ENCODE data around the gene SNX27.

SNX27 gene

DNA sequence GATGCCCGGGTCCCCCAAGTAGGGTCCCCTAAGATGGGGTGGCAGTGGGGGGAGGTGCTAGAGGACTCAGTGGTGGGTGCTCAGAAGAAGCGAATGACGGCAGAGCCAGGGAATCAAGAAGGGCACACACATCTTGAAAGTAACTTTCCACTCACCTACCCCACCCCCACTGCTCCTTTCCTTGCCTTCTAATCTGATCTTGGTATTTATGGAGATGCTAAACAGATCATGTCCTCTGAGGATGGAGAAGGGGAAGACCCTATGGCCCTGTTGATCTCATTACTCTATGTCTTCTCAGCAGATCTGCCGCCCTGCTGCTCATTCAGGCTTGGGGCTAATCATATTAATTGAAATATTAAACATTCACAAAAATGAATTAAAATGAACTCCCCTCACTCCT, 106.8 kb downstream of the SNX27 start:
- Histone ChIP-seq H3K9me3 (ENCODE audit: control insufficient read depth, insufficient read depth, low read length) (no peaks in the 10 kb centered on the region), H3K27me3 (ENCODE audit: control insufficient read depth, insufficient read depth, low read length) (peaks cover 12% of the 10 kb centered on the region; the same call in 1 of the 2 replicates), H3K4me3 (ENCODE audit: low read length) (no peak overlapping the region), H3K27ac (ENCODE audit: low read length) (no peak overlapping the region), H3K36me3 (ENCODE audit: control insufficient read depth, insufficient read depth, low read length) (no peaks in the 10 kb centered on the region), H3K4me1 (ENCODE audit: control insufficient read depth, insufficient read depth, low read length) (0 out of 2 replicates have a peak, but pooled peaks cover 2% of the 10 kb centered on the region)
- WGBS (ENCODE audit: insufficient coverage, insufficient read length), result no CpG with 5 or more reads among the region's 4 CpGs
- no peak for DNase-seq (ENCODE audit: low read depth, low spot score)

DNA sequence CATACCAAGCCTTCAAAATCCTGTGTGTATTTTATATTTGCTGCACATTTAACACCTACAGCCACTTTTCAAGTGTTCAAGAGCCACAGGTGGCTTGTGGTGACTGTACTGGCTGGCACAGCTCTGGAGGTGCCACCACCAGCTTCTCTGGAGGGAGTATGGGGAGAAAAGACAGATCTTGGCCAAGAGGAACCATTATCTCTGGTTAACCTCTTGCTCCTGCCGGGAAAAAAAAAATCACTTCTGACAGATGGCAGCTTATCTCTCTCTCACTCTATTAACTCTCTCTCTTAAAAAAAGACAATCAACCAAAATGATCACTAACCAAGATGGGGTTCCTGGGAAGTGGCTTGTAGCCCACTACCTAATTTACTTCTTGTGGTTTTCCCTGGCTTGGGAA, 108.3 kb downstream of the SNX27 start:
- Histone ChIP-seq H3K36me3 (ENCODE audit: control insufficient read depth, insufficient read depth, low read length) (no peaks in the 10 kb centered on the region), H3K27me3 (ENCODE audit: control insufficient read depth, insufficient read depth, low read length) (peaks cover 14% of the 10 kb centered on the region; the same call in 1 of the 2 replicates), H3K9me3 (ENCODE audit: control insufficient read depth, insufficient read depth, low read length) (no peaks in the 10 kb centered on the region), H3K4me1 (ENCODE audit: control insufficient read depth, insufficient read depth, low read length) (0 out of 2 replicates have a peak, but pooled peaks cover 2% of the 10 kb centered on the region), H3K4me3 (ENCODE audit: low read length) (no peak overlapping the region), H3K27ac (ENCODE audit: low read length) (no peak overlapping the region)
- no CpG with 5 or more reads among the region's 1 CpG for WGBS (ENCODE audit: insufficient coverage, insufficient read length)
- no peak for DNase-seq (ENCODE audit: low read depth, low spot score)

DNA sequence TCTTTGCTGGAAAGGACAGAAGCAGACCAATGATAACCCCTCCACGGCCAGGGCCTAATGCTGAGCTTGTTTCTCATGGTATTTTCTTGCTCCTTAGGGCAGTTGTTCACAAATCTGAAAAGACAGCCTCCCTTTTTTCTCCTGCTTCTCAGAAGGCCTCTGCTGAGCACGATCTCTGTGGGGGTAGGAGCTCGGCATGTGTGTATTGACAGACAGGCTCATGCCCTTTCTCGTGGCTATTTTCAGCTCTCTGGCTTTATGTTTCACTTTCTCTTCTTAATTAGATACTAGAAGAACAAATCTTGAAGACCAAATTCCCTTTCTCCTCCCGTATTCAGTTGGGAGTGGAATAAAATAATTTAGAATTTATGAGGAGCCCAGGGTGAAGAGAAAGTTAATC, 108.7 kb downstream of the SNX27 start:
- DNase-seq (ENCODE audit: low read depth, low spot score), result no peak
- no CpG with 5 or more reads among the region's 5 CpGs for WGBS (ENCODE audit: insufficient coverage, insufficient read length)

DNA sequence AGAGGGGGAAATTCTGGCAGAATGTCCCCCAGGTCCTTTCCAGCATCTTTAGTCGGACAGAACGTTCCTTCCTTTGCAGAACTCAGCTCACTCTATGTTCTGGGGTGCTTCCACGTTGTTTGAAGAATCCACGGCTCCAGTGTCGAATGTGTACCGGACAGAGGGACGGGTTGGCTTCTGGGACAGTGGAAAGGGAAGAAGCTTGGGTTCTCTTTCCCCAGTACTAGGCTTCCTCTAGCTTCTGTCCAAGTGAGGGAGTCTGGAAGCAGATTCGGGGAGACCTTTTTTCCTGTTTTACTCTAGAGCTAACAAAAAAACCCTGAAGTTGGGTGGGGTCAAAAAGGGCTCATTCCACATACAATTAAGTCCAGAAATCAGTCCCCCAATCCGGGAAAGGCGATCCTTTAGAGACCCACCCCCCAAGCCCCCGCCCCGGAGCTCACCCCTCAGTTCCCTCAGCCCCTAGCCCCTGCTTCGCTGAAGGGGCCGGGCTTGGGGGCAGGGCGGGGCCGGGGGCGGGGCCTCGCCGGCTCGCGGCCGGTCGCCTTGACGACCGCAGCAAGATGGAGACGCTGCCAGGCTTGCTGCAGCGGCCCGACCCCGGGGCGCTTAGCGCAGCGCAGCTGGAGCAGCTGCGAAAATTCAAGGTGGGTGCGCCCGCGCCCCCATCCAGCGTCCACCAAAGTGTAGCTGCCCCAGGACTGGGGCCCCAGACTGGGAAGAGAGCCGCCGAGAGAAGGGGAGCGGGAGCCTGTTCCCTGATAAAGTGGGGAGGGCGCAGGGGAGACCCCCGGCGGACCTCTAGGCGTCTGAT, 109.3 kb downstream of the SNX27 start, which contains the start of gene RIIAD1:
TSS of gene RIIAD1 (plus strand) at position 549 of the 814 bp plus-strand sequence. CDS start at position 564, 15 bp downstream.
- H3K4me3 ChIP-seq (ENCODE audit: low read length), result peak within 1 kb of the TSS; percentile 60; the same call in 1 of the 2 replicates
- DNase-seq (ENCODE audit: low read depth, low spot score), result no peak
- H3K9me3 ChIP-seq (ENCODE audit: control insufficient read depth, insufficient read depth, low read length), result no peaks in the 10 kb centered on the region
- peaks cover 14% of the 10 kb centered on the region; the same call in 1 of the 2 replicates for H3K27me3 ChIP-seq (ENCODE audit: control insufficient read depth, insufficient read depth, low read length)
- no CpG with 5 or more reads among the region's 44 CpGs for whole genome bisulfite sequencing (ENCODE audit: insufficient coverage, insufficient read length)
- H3K4me1 ChIP-seq (ENCODE audit: control insufficient read depth, insufficient read depth, low read length), result 0 out of 2 replicates have a peak, but pooled peaks cover 2% of the 10 kb centered on the region
- no peaks in the 10 kb centered on the region for H3K36me3 ChIP-seq (ENCODE audit: control insufficient read depth, insufficient read depth, low read length)
- H3K27ac ChIP-seq (ENCODE audit: low read length), result no peak within 1 kb of the TSS

More for the DNA sequence above, 108.7 kb downstream of the SNX27 start:
- Histone ChIP-seq H3K4me1 (ENCODE audit: control insufficient read depth, insufficient read depth, low read length) (0 out of 2 replicates have a peak, but pooled peaks cover 2% of the 10 kb centered on the region), H3K9me3 (ENCODE audit: control insufficient read depth, insufficient read depth, low read length) (no peaks in the 10 kb centered on the region), H3K4me3 (ENCODE audit: low read length) (no peak overlapping the region), H3K27me3 (ENCODE audit: control insufficient read depth, insufficient read depth, low read length) (peaks cover 14% of the 10 kb centered on the region; the same call in 1 of the 2 replicates), H3K27ac (ENCODE audit: low read length) (no peak overlapping the region), H3K36me3 (ENCODE audit: control insufficient read depth, insufficient read depth, low read length) (no peaks in the 10 kb centered on the region)

DNA sequence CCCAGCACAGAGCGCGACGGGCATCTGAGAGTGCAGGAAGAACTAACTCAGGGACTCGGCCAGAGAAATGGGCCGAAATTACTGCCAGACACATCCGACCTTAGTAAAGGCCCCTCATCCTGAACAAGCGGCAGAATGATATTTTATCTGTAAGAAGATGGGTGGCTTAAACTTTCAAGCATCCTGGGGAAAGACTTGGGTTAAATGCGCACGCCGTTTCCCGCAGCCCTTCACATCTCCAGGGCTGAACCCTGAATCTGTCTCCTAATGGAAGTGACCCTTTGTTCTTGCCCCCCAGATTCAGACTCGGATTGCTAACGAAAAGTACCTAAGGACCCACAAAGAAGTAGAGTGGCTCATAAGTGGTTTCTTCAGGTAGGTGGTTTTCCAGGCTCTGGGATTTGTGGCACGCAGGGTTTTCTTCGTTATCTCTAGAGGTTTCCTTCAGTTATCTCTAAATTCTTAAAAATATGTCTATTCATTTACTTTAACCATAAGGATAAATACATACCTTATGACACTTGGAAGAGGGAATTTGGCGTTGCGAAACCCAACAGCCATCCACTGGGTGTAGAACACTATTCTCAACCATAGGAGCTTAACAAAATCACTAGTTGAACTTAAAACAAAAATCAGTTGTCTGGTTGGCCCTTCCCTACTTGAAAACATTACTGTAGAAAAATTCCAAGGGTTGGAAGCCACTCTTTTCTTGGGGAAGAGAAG, 110.1 kb downstream of the SNX27 start:
- no peaks in the 10 kb centered on the region for H3K9me3 ChIP-seq (ENCODE audit: control insufficient read depth, insufficient read depth, low read length)
- no peak overlapping the region for H3K27ac ChIP-seq (ENCODE audit: low read length)
- H3K4me3 ChIP-seq (ENCODE audit: low read length), result peak overlapping the region; percentile 60; the same call in 1 of the 2 replicates
- no peaks in the 10 kb centered on the region for H3K4me1 ChIP-seq (ENCODE audit: control insufficient read depth, insufficient read depth, low read length)
- no peak for DNase-seq (ENCODE audit: low read depth, low spot score)
- no CpG with 5 or more reads among the region's 17 CpGs for WGBS (ENCODE audit: insufficient coverage, insufficient read length)
- H3K36me3 ChIP-seq (ENCODE audit: control insufficient read depth, insufficient read depth, low read length), result no peaks in the 10 kb centered on the region
- H3K27me3 ChIP-seq (ENCODE audit: control insufficient read depth, insufficient read depth, low read length), result peaks cover 14% of the 10 kb centered on the region; the same call in 1 of the 2 replicates

DNA sequence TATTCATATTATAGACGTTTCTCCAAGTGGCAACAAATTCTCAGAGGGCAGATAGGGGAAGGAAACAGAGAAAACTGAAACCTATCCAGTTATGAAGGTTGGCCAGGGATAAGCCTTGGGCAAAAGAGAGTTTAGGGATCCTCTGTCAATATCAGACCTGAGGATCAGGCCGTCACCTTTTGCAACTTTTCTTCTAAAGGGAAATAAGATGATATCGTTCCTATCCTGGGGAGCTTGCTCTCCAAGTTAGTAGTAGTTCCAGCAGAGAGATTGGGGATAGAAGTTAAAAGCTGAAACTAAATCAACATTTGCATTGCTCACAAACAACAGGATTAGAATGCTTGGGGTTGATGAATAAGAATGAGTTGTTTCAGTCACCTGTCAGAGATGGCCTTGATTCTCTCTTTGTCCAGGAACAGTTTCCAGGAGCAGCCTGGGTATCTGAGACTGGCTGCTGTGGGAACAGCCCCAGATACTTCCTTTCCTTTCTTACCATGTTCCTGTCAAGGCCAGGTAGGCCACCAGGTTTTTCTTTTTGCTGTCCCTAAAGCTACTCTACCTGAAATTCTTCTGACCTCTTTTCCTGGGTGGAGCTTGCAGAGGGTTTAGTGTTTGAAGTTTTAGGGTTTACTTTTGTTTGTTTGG, 112.0 kb downstream of the SNX27 start:
- H3K27ac ChIP-seq (ENCODE audit: low read length), result no peak overlapping the region
- no peaks in the 10 kb centered on the region for H3K4me1 ChIP-seq (ENCODE audit: control insufficient read depth, insufficient read depth, low read length)
- WGBS (ENCODE audit: insufficient coverage, insufficient read length), result no CpG with 5 or more reads among the region's 3 CpGs
- H3K27me3 ChIP-seq (ENCODE audit: control insufficient read depth, insufficient read depth, low read length), result peaks cover 9% of the 10 kb centered on the region; the same call in 1 of the 2 replicates
- no peak for DNase-seq (ENCODE audit: low read depth, low spot score)
- no peaks in the 10 kb centered on the region for H3K36me3 ChIP-seq (ENCODE audit: control insufficient read depth, insufficient read depth, low read length)
- H3K4me3 ChIP-seq (ENCODE audit: low read length), result no peak overlapping the region
- no peaks in the 10 kb centered on the region for H3K9me3 ChIP-seq (ENCODE audit: control insufficient read depth, insufficient read depth, low read length)

DNA sequence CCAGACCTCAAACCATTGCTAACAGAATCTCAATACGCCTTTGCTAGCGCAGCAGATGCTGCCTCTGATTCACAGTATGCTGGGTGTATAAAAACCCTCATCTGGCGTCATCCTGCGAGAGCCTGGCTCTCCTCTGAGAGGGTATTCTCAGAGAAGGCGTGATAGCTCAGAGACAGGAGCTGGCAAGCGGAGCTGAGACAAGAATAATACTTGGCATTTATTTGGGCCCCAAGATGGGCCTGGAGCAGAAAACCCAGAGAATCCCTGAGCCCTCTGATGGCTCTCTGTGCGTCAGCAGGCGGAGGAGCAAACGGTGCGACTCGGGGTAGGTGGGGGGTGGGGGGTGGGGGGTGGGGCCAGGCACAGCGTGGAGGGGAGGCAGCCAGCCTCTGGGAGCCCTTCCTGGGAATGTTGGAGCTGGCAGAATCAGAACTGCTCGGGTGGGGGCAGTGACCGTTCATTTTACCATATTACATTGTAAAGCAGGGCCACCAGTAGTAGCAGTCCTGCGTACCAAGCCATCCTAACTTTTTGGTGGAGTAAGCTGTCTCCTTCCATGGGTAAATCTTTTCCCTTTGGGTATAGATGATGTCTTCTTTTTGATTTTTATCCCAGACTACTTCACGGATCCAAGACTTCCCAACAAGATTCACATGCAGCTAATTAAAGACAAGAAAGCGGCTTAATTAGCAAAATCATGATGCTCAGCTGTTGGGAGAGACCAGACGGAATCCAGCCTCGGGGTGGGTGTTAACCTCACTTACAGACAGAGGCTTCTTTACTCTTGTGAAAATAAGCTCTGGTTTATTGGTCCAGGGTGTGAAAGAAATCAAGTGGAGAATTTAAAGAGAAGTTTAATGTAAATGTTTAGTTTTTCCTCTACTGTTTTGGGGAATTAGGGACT, 116.6 kb downstream of the SNX27 start:
- DNase-seq (ENCODE audit: low read depth, low spot score), result no peak
- no CpG with 5 or more reads among the region's 19 CpGs for WGBS (ENCODE audit: insufficient coverage, insufficient read length)
- Histone ChIP-seq H3K9me3 (ENCODE audit: control insufficient read depth, insufficient read depth, low read length) (no peaks in the 10 kb centered on the region), H3K4me1 (ENCODE audit: control insufficient read depth, insufficient read depth, low read length) (0 out of 2 replicates have a peak, but pooled peaks cover 2% of the 10 kb centered on the region), H3K36me3 (ENCODE audit: control insufficient read depth, insufficient read depth, low read length) (no peaks in the 10 kb centered on the region), H3K27me3 (ENCODE audit: control insufficient read depth, insufficient read depth, low read length) (0 out of 2 replicates have a peak, but pooled peaks cover 1% of the 10 kb centered on the region), H3K4me3 (ENCODE audit: low read length) (no peak overlapping the region), H3K27ac (ENCODE audit: low read length) (no peak overlapping the region)

DNA sequence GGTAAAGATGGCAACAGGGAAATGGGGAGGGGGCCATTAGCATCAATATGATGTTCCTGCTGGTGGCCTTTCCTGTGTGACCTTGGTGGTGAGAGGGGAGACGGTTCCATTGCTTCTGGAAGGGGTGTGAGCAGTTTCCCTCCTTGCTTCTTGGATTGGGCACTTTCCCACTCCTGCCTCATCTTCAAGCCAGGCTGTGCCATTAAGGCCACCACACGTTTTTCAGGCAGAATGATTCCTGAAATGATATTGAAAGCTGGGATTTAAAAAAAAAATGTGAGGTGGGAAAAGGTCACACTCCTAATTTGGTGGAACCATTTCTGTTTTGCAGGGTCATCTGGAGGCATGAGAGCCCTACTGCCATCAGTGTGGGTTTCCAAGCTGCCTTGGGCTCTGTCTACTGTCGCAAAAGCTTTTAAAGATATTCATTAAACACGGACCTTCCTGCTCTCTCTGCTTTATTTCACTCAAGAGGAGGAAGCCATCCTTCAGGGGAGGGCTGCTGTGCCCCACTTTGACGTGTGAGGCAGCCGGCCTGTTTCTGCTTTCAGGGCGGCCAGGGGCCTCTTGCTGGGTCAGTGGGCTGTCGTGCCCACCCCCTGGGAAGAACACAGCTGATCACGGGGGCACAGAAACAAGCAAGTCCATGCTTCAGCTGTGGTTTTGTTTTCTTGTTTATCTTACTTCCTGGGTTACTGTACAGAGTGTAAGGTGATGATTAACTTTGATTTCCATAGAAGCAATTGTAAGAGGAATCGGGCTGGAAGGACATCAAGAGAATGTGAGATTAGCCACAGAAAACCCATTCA, 117.5 kb downstream of the SNX27 start:
- no CpG with 5 or more reads among the region's 10 CpGs for WGBS (ENCODE audit: insufficient coverage, insufficient read length)
- H3K4me3 ChIP-seq (ENCODE audit: low read length), result no peak overlapping the region
- H3K4me1 ChIP-seq (ENCODE audit: control insufficient read depth, insufficient read depth, low read length), result 0 out of 2 replicates have a peak, but pooled peaks cover 2% of the 10 kb centered on the region
- no peaks in the 10 kb centered on the region for H3K36me3 ChIP-seq (ENCODE audit: control insufficient read depth, insufficient read depth, low read length)
- H3K27ac ChIP-seq (ENCODE audit: low read length), result no peak overlapping the region
- H3K27me3 ChIP-seq (ENCODE audit: control insufficient read depth, insufficient read depth, low read length), result no peaks in the 10 kb centered on the region
- no peaks in the 10 kb centered on the region for H3K9me3 ChIP-seq (ENCODE audit: control insufficient read depth, insufficient read depth, low read length)
- DNase-seq (ENCODE audit: low read depth, low spot score), result no peak

DNA sequence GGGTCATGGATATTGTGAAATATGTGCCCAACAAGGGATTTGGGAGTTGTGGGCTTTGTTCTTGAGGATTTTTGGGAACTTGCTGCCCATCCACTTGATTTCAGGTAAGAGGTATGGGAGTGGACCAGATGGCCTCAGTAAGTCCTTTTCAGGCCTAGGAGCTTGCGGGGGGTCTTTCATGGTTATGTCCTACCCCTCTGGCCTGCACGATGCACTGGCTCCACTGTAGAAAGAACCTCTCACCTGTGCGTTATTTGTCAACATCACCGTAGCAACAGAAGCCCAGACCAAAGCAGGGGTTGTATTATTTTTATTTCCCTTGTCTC, 118.1 kb downstream of the SNX27 start:
- H3K4me3 ChIP-seq (ENCODE audit: low read length), result no peak overlapping the region
- 0 out of 2 replicates have a peak, but pooled peaks cover 2% of the 10 kb centered on the region for H3K4me1 ChIP-seq (ENCODE audit: control insufficient read depth, insufficient read depth, low read length)
- no peaks in the 10 kb centered on the region for H3K36me3 ChIP-seq (ENCODE audit: control insufficient read depth, insufficient read depth, low read length)
- no peak overlapping the region for H3K27ac ChIP-seq (ENCODE audit: low read length)
- no peaks in the 10 kb centered on the region for H3K9me3 ChIP-seq (ENCODE audit: control insufficient read depth, insufficient read depth, low read length)
- no CpG with 5 or more reads among the region's 4 CpGs for WGBS (ENCODE audit: insufficient coverage, insufficient read length)
- no peak for DNase-seq (ENCODE audit: low read depth, low spot score)
- H3K27me3 ChIP-seq (ENCODE audit: control insufficient read depth, insufficient read depth, low read length), result no peaks in the 10 kb centered on the region
